Right atrium auricular region (tissue), 2 donors: ENCODE measurements around the gene CUX1. TPM values are rescaled to one million over a fixed set of nuclear protein-coding genes. Genes with fewer than 3 reads are reported as not detected.

Source experiments
- DNase-seq: peaks from one replicate; pipeline ENCODE4 v3.0.0-alpha.2; 2019; ENCODE audit warnings: low spot score
- H3K27ac ChIP-seq, 2 donors: fragments of 200-600 bp; sonication (generic); 1 replicate in 1 of 2; 2 replicates in 1 of 2; pipeline ENCODE4 v1.5.1; 2016 to 2019
- H3K27me3 ChIP-seq, 2 donors: fragments of 200-600 bp; sonication (generic); one replicate each; pipeline versions ENCODE4 v1.5.1 to v1.6.0; 2017 to 2019
- H3K36me3 ChIP-seq: fragments of 200-600 bp; sonication (generic); one replicate; pipeline ENCODE4 v1.5.1; 2016
- H3K4me1 ChIP-seq, 2 donors: fragments of 200-600 bp; sonication (generic); one replicate each; pipeline versions ENCODE4 v1.5.1 to v1.6.0; 2017 to 2019
- H3K4me3 ChIP-seq, 2 donors: fragments of 200-600 bp; sonication (generic); 1 replicate in 1 of 2; 2 replicates in 1 of 2; pipeline ENCODE4 v1.5.1; 2017 to 2019; ENCODE audit warnings: mild to moderate bottlenecking in 1 of 2, moderate library complexity in 1 of 2
- H3K9me3 ChIP-seq, 2 donors: fragments of 200-600 bp; sonication (generic); one replicate each; pipeline ENCODE4 v1.5.1; 2019
- CTCF ChIP-seq, 2 donors: fragments of 200-600 bp; sonication (generic); IDR thresholded peaks; one replicate each; pipeline ENCODE4 v1.5.1; 2019; ENCODE audit warnings: antibody characterized with exemption in 2 of 2
- total RNA-seq, 2 donors: library from RNA; depleted of rRNA; stranded (reverse); fragments of >200 nt; gene quantifications; one replicate each; pipeline ENCODE4 v1.1.0, GENCODE V29; 2016

CUX1 gene
- total RNA-seq, 2 donors from 2014 or later: 71.1 to 94.4 TPM

DNA sequence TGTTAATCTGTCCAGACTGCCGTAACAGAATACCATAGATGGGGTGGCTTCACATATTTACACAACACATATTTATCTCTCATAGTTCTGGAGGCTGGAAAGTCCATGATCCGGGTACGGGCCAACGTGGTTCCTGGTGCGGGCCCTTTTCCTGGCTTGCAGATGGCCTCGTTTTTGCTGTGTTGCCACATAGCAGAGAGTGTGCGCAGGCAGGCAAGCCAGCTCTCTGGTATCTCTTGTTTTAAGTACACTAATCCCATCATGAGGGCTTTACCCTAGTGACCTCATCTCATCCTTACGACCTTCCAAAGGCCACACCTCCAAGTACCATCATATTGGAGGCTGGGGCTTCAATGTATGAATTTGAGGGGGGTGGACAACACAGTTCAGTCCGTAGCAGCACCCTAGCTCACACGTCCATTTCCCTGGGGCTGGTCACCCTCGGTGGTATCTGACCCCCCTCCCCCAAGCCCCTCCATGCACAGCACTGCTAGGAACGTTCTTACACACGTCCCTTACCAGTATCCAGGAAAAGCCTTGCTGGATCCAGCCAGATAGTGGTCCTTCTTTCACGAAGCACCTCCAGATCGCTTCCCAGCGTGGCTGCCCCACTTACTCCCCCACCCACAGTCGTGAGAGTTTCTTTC is 21.5 kb downstream of the CUX1 start:
- Histone ChIP-seq H3K4me3 (no peak overlapping the region), H3K27ac (peak overlapping the region; percentile 58 to 65), H3K4me1 (peaks cover 0 to 4% of the 10 kb centered on the region in 2 donors), H3K36me3 (no peaks in the 10 kb centered on the region), H3K9me3 (no peaks in the 10 kb centered on the region), H3K27me3 (no peaks in the 10 kb centered on the region)
- no peak for TF ChIP-seq CTCF (IDR thresholded peaks at IDR 0.05)
- DNase-seq: no peak

GRCh38 chr7:101841328-101841727 is 23.9 kb downstream of the CUX1 start:
- no peaks in the 10 kb centered on the region for H3K9me3 ChIP-seq
- H3K36me3 ChIP-seq: no peaks in the 10 kb centered on the region
- no peaks in the 10 kb centered on the region for H3K27me3 ChIP-seq
- no peak for TF ChIP-seq CTCF (IDR thresholded peaks at IDR 0.05)
- H3K4me3 ChIP-seq: no peak overlapping the region
- no peak overlapping the region for H3K27ac ChIP-seq
- H3K4me1 ChIP-seq: peaks cover 0 to 12% of the 10 kb centered on the region in 2 donors
- no peak for DNase-seq

DNA sequence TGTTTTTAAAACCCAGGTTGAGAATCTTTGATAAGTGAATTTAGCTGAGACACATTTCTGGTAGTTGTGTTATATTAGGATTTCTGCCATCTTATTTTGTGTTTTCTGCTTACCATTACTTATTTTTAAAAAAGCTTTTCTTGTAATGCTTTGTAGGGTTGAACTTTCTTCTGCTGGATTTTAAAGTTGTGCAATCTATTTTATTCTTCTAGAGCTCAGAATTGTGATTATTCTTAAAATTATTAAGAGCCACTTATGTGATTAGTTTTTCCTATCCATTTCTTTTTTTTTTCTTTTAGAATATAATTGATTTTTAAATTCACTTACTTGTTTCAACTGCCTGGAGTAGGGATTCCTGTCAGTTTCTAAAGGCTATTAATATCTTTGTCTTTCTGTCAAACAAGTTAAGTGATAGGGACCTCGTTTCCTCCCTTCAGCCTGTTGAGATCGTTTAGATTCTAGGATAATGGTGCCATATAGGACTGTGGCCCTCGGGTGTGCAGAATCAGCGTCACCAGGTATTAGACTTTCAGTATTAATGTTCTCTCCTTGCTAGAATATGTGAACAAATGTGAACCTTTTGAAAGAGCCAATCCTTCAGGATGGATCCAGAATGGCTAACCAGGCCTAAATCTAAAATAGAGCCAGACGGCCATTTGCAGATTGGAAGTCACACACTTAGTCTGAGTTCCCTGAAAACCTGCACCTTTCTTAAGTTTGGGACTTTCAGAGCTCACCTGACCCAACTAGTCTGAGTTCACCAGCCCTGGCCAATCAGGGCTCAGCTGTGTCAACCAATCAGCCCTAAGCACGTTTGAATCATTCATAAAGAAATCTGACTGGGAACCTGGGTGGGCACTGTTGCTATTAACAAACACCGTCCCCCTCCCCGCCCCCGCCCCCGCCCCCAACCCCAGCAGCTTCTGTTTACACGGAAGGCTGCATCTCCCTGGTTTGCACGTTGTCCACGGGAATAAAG is 26.2 kb downstream of the CUX1 start:
- no peak for DNase-seq
- TF ChIP-seq CTCF (IDR thresholded peaks at IDR 0.05): no peak
- peaks cover 0 to 12% of the 10 kb centered on the region in 2 donors for H3K4me1 ChIP-seq
- H3K36me3 ChIP-seq: no peaks in the 10 kb centered on the region
- H3K27me3 ChIP-seq: no peaks in the 10 kb centered on the region
- H3K27ac ChIP-seq: no peak overlapping the region
- no peak overlapping the region for H3K4me3 ChIP-seq
- no peaks in the 10 kb centered on the region for H3K9me3 ChIP-seq

GRCh38 chr7:101845974-101846373 is 28.5 kb downstream of the CUX1 start:
- no peak for TF ChIP-seq CTCF (IDR thresholded peaks at IDR 0.05)
- no peaks in the 10 kb centered on the region for H3K27me3 ChIP-seq
- H3K4me3 ChIP-seq: no peak overlapping the region
- DNase-seq: no peak
- no peaks in the 10 kb centered on the region for H3K9me3 ChIP-seq
- H3K27ac ChIP-seq: no peak overlapping the region
- peaks cover 0 to 12% of the 10 kb centered on the region in 2 donors for H3K4me1 ChIP-seq
- no peaks in the 10 kb centered on the region for H3K36me3 ChIP-seq

DNA sequence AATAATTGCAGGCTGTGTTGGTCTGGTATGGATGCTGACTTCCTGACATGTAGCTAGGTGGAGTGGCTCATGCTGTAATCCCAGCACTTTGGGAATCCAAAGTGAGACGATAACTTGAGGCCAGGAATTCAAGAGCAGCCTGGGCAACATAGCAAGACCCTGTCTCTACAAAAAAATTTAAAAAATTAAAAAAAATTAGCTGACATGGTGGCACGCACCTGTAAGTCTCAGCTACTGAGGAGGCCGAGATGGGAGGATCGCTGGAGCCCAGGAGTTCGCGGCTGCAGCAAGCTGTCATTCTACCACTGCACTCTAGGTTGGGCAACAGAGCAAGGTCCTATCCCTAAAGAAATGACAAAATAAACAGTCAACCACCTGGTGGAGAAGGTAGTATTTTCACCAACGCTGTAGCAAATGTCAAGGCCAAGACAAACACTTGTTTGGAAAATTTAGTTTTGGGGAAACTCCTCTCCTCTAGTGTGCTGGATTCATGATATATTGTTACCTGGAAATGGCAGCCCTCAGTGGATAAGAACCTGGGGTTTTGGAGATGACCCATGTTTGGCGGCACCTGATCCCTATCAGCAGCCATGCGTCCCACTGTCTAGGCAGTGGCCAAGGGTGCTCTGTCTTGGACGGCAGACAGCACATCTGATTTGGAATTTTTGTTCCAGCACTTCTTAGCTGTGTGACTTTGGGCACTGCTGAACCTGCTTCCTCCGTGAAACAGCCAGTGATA is 29.5 kb downstream of the CUX1 start:
- Histone ChIP-seq H3K4me3 (no peak overlapping the region), H3K27ac (no peak overlapping the region), H3K9me3 (no peaks in the 10 kb centered on the region), H3K27me3 (no peaks in the 10 kb centered on the region), H3K36me3 (no peaks in the 10 kb centered on the region), H3K4me1 (peaks cover 0 to 12% of the 10 kb centered on the region in 2 donors)
- no peak for DNase-seq
- TF ChIP-seq CTCF (IDR thresholded peaks at IDR 0.05): no peak
